MM.1S (cell line): Measurements from ENCODE around the gene MRRF.

ENCODE experiments used
- DNase-seq: peaks from one replicate; pipeline ENCODE4 v3.0.0-alpha.2; 2015
- H2AFZ ChIP-seq: fragments of 300-600 bp; sonication (generic); 2 replicates; pipeline ENCODE4 v1.6.0; 2016; ENCODE audit warnings: antibody characterized with exemption, low read length
- H3F3A ChIP-seq: fragments of 300-600 bp; sonication (generic); 2 replicates; pipeline ENCODE4 v1.6.1; 2016; ENCODE audit warnings: mild to moderate bottlenecking, antibody characterized with exemption, low read length, moderate library complexity, mixed read lengths; ENCODE audit not compliant: insufficient read depth
- H3K27ac ChIP-seq: fragments of 300-600 bp; sonication (generic); 2 replicates; pipeline ENCODE4 v1.5.1; 2016; ENCODE audit warnings: mild to moderate bottlenecking, low read length
- H3K27me3 ChIP-seq: fragments of 300-600 bp; sonication (generic); replicated peaks from 2 replicates; pipeline ENCODE4 v1.6.0; 2016; ENCODE audit warnings: low read length; ENCODE audit not compliant: insufficient read depth
- H3K36me3 ChIP-seq: fragments of 300-600 bp; sonication (generic); replicated peaks from 2 replicates; pipeline ENCODE4 v1.6.1; 2016; ENCODE audit warnings: mild to moderate bottlenecking, low read length, mixed read lengths; ENCODE audit not compliant: insufficient read depth
- H3K4me1 ChIP-seq: fragments of 300-600 bp; sonication (generic); 2 replicates; pipeline ENCODE4 v1.6.1; 2016; ENCODE audit warnings: low read length, mixed read lengths
- H3K4me2 ChIP-seq: fragments of 300-600 bp; sonication (generic); 2 replicates; pipeline ENCODE4 v1.6.0; 2016; ENCODE audit warnings: low read depth, low read length
- H3K4me3 ChIP-seq: fragments of 300-600 bp; sonication (generic); 2 replicates; pipeline ENCODE4 v1.5.1; 2016; ENCODE audit warnings: low read length, mixed read lengths
- H3K79me2 ChIP-seq: fragments of 300-600 bp; sonication (generic); 2 replicates; pipeline ENCODE4 v1.6.1; 2016; ENCODE audit warnings: mixed run types, low read length, mixed read lengths
- H3K9ac ChIP-seq: fragments of 300-600 bp; sonication (generic); 2 replicates; pipeline ENCODE4 v1.6.1; 2016; ENCODE audit warnings: low read length, mixed read lengths
- H3K9me2 ChIP-seq: fragments of 300-600 bp; sonication (generic); replicated peaks from 2 replicates; pipeline ENCODE4 v1.6.1; 2016; ENCODE audit warnings: mild to moderate bottlenecking, low read length, mixed read lengths; ENCODE audit not compliant: insufficient read depth
- H3K9me3 ChIP-seq: fragments of 300-600 bp; sonication (generic); replicated peaks from 2 replicates; pipeline ENCODE4 v1.6.1; 2016; ENCODE audit warnings: mild to moderate bottlenecking, low read length, mixed read lengths; ENCODE audit not compliant: insufficient read depth
- H4K20me1 ChIP-seq: fragments of 300-600 bp; sonication (generic); 2 replicates; pipeline ENCODE4 v1.6.1; 2016; ENCODE audit warnings: mild to moderate bottlenecking, low read length, moderate library complexity, mixed read lengths; ENCODE audit not compliant: insufficient read depth
- CTCF ChIP-seq: fragments of 300-600 bp; sonication (generic); IDR thresholded peaks from 2 replicates; pipeline ENCODE4 v1.5.1; 2016; ENCODE audit warnings: antibody characterized with exemption, low read length, mixed read lengths
- EZH2 ChIP-seq: fragments of 300-600 bp; sonication (generic); optimal IDR thresholded peaks from 2 replicates; pipeline ENCODE3; 2017; ENCODE audit warnings: low read depth, mild to moderate bottlenecking, antibody characterized with exemption, low read length, mixed read lengths
- EZH2phosphoT487 ChIP-seq: fragments of 300-600 bp; sonication (generic); IDR thresholded peaks from 2 replicates; pipeline ENCODE4 v1.6.1; 2018; ENCODE audit warnings: antibody characterized with exemption, low read length

MRRF gene

GRCh38 chr9:122268041-122268814, 3.5 kb downstream of the MRRF start:
- Histone ChIP-seq H3F3A (peaks cover 10% of the 10 kb centered on the region; the same call in 1 of the 2 replicates), H3K9me3 (no peaks in the 10 kb centered on the region), H4K20me1 (no peaks in the 10 kb centered on the region), H3K9ac (no peak overlapping the region), H3K4me3 (no peak overlapping the region), H2AFZ (no peak overlapping the region), H3K27me3 (no peaks in the 10 kb centered on the region), H3K4me2 (no peak overlapping the region), H3K4me1 (peaks cover 14% of the 10 kb centered on the region; the same call in 1 of the 2 replicates), H3K79me2 (peaks cover 85% of the 10 kb centered on the region), H3K27ac (no peak overlapping the region), H3K36me3 (no peaks in the 10 kb centered on the region), H3K9me2 (no peaks in the 10 kb centered on the region)
- TF ChIP-seq EZH2, result no peak
- TF ChIP-seq CTCF, result no peak
- TF ChIP-seq EZH2phosphoT487, result no peak
- no peak for DNase-seq

GRCh38 chr9:122274055-122274454, 9.4 kb downstream of the MRRF start:
- no peaks in the 10 kb centered on the region for H3K9me2 ChIP-seq
- no peaks in the 10 kb centered on the region for H3F3A ChIP-seq
- H3K4me1 ChIP-seq, result no peaks in the 10 kb centered on the region
- DNase-seq, result no peak
- H4K20me1 ChIP-seq, result no peaks in the 10 kb centered on the region; the same call in 1 of the 2 replicates
- peaks cover 94% of the 10 kb centered on the region for H3K79me2 ChIP-seq
- H3K9me3 ChIP-seq, result no peaks in the 10 kb centered on the region
- H3K4me2 ChIP-seq, result no peak overlapping the region
- H3K4me3 ChIP-seq, result no peak overlapping the region
- no peak for TF ChIP-seq CTCF
- no peak for TF ChIP-seq EZH2
- no peak for TF ChIP-seq EZH2phosphoT487
- no peak overlapping the region for H3K27ac ChIP-seq
- H2AFZ ChIP-seq, result no peak overlapping the region
- peaks cover 5% of the 10 kb centered on the region for H3K36me3 ChIP-seq
- no peaks in the 10 kb centered on the region for H3K27me3 ChIP-seq
- H3K9ac ChIP-seq, result no peak overlapping the region

GRCh38 chr9:122276096-122276495, 11.4 kb downstream of the MRRF start:
- H2AFZ ChIP-seq, result no peak overlapping the region
- H3K4me2 ChIP-seq, result no peak overlapping the region
- H3K4me3 ChIP-seq, result no peak overlapping the region
- H3K79me2 ChIP-seq, result peaks cover 94% of the 10 kb centered on the region
- H3K27me3 ChIP-seq, result no peaks in the 10 kb centered on the region
- TF ChIP-seq EZH2 (no peak), EZH2phosphoT487 (no peak)
- H3F3A ChIP-seq, result no peaks in the 10 kb centered on the region
- peaks cover 12% of the 10 kb centered on the region for H3K36me3 ChIP-seq
- no peak overlapping the region for H3K27ac ChIP-seq
- H4K20me1 ChIP-seq, result no peaks in the 10 kb centered on the region; the same call in 1 of the 2 replicates
- H3K9me3 ChIP-seq, result no peaks in the 10 kb centered on the region
- no peak for DNase-seq
- no peaks in the 10 kb centered on the region for H3K9me2 ChIP-seq
- no peak overlapping the region for H3K9ac ChIP-seq
- H3K4me1 ChIP-seq, result no peaks in the 10 kb centered on the region
